ENCODE data around the gene SUN1. TPM values are rescaled to one million over a fixed set of nuclear protein-coding genes. Genes with fewer than 3 reads are reported as not detected.

Gene SUN1
- total RNA-seq, 2 experiments from 2014 or later: 69.5 to 69.9 TPM

DNA sequence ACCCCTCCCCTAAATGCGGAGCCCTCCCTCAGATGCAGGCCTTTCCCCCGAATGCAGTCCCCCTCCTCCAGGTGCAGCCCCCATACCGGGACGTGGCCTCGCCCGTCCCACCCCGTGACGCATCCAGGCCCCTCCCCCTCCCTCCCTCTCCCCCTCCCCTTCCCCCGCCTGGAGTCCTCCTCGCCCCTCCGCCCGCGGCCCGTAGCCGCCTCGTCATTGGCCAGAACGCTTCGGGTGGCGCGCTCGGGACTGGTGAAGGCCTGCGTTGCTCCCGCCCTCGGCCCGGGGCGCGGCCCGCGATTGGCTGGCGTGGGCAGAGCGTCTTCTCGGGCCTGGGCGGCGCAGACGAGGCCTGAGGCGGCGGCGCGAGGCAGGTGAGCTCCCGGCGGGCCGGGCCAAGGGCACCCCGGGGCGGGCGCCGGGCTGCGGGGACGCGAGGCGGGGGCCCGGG is 16.0 kb upstream of the SUN1 start:
- Mint-ChIP-seq H3K27me3 (peaks cover 9% of the 10 kb centered on the region), H3K36me3 (peaks cover 12% of the 10 kb centered on the region), H3K9me3 (no peaks in the 10 kb centered on the region), H3K4me1 (ENCODE audit: low read depth) (peaks cover 57% of the 10 kb centered on the region), H3K4me3 (peak overlapping the region; percentile 71), H3K27ac (no peak overlapping the region)
- CTCF ChIA-PET: interaction anchor here (0.6 to 2.8 kb wide), 4 partner anchors 16 to 270 kb away, joined by 4 to 17 read pairs (median 8); partner anchors contain the start of gene SUN1
- POLR2A ChIA-PET: interaction anchor here (1.4 to 2.1 kb wide), 3 partner anchors 16 to 59 kb away, joined by 5 to 19 read pairs (median 6); partner anchors contain the start of gene SUN1
- peak; percentile 98 for DNase-seq
- intact Hi-C loops (cut with micrococcal nuclease): loop anchor here (1.0 to 2.0 kb wide), 2 partner anchors 60 to 212 kb away; partner anchors contain the start of gene GET4

- peak; percentile 76 for DNase-seq
- H3K27me3 Mint-ChIP-seq: peaks cover 9% of the 10 kb centered on the region
- H3K4me3 Mint-ChIP-seq: peak overlapping the region; percentile 94
- peaks cover 12% of the 10 kb centered on the region for H3K36me3 Mint-ChIP-seq
- no peaks in the 10 kb centered on the region for H3K9me3 Mint-ChIP-seq
- intact Hi-C loops (cut with micrococcal nuclease): loop anchor here (1.0 to 2.0 kb wide), 2 partner anchors 60 to 213 kb away; partner anchors contain the start of gene GET4
- peaks cover 61% of the 10 kb centered on the region for H3K4me1 Mint-ChIP-seq (ENCODE audit: low read depth)
- H3K27ac Mint-ChIP-seq: peak overlapping the region; percentile 73
- POLR2A ChIA-PET: interaction anchor here (0.9 to 2.1 kb wide), 4 partner anchors 15 to 159 kb away, joined by 3 to 19 read pairs (median 6); partner anchors contain the start of genes COX19 and SUN1
- CTCF ChIA-PET: interaction anchor here (0.6 to 2.8 kb wide), 6 partner anchors 15 to 269 kb away, joined by 3 to 17 read pairs (median 4); partner anchors contain the start of gene SUN1
Observed at GRCh38 chr7:816751-817671, 15.3 kb upstream of the SUN1 start.

GRCh38 chr7:818031-818699 is 14.1 kb upstream of the SUN1 start:
- peak overlapping the region; percentile 94 for H3K4me3 Mint-ChIP-seq
- H3K27ac Mint-ChIP-seq: no peak overlapping the region
- H3K4me1 Mint-ChIP-seq (ENCODE audit: low read depth): peaks cover 58% of the 10 kb centered on the region
- ChIA-PET POLR2A (interaction anchor here (0.9 to 2.1 kb wide), 4 partner anchors 14 to 158 kb away, joined by 3 to 19 read pairs (median 6); partner anchors contain the start of genes COX19 and SUN1), CTCF (interaction anchor here (1.5 to 2.8 kb wide), 4 partner anchors 14 to 214 kb away, joined by 3 to 17 read pairs (median 8); partner anchors contain the start of gene SUN1)
- DNase-seq: no peak
- H3K36me3 Mint-ChIP-seq: peaks cover 14% of the 10 kb centered on the region
- no peaks in the 10 kb centered on the region for H3K9me3 Mint-ChIP-seq
- intact Hi-C loops (cut with micrococcal nuclease): no loop called here
- peaks cover 9% of the 10 kb centered on the region for H3K27me3 Mint-ChIP-seq

DNA sequence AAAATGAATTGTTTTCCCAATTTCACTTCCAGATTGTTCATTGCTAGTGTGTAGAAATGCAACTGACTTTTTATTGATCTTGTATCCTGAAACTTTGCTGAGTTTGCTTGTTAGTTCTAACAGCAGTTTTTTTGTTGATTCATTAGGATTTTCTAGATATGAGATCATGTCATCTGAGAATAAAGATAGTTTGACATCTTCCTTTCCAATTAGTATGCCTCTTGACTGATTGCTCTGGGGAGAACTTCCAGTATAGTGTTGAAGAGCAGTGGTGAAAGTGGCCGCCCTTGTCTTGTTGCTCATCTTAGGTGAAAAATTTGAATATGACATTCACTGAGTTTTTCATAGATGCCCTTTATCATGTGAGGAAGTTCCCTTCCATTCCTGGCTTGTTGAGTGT is 11.9 kb upstream of the SUN1 start:
- peak; percentile 34 for DNase-seq
- peak overlapping the region; percentile 15 for H3K27ac Mint-ChIP-seq
- peaks cover 58% of the 10 kb centered on the region for H3K4me1 Mint-ChIP-seq (ENCODE audit: low read depth)
- H3K9me3 Mint-ChIP-seq: no peaks in the 10 kb centered on the region
- H3K4me3 Mint-ChIP-seq: no peak overlapping the region
- intact Hi-C loops (cut with micrococcal nuclease): loop anchor here (1.0 kb wide), 1 partner anchor 12 kb away; the partner anchor contains the start of gene SUN1
- H3K27me3 Mint-ChIP-seq: peaks cover 2% of the 10 kb centered on the region
- POLR2A ChIA-PET: no interaction called here
- H3K36me3 Mint-ChIP-seq: peaks cover 17% of the 10 kb centered on the region
- CTCF ChIA-PET: interaction anchor here (2.1 kb wide), 1 partner anchor 53 kb away, joined by 5 read pairs; no protein-coding TSS in a partner anchor

DNA sequence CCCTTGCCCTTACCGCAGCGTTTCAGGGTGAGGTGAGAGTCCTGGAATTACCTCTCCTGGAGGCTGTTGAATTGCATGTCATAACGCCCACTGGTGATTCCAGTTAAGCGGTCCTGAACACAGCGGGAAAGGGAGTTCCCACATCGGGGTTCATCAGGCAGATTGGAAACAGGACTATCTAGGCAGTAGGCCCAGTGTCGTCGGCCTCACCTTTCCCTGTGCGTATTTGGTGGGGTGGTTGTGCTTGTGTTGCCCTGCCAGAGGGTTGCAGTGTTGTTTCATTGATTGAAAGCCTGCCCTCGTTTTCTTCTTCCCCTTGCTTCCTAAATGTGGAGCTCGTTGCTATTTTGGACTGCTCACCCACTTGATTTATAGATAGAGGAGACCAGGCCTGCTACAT is 10.6 kb upstream of the SUN1 start:
- peaks cover 59% of the 10 kb centered on the region for H3K4me1 Mint-ChIP-seq (ENCODE audit: low read depth)
- no peak overlapping the region for H3K4me3 Mint-ChIP-seq
- peaks cover 20% of the 10 kb centered on the region for H3K36me3 Mint-ChIP-seq
- intact Hi-C loops (cut with micrococcal nuclease): no loop called here
- ChIA-PET POLR2A (no interaction called here), CTCF (interaction anchor here (1.6 kb wide), 1 partner anchor 52 kb away, joined by 4 read pairs; no protein-coding TSS in a partner anchor)
- DNase-seq: no peak
- H3K27ac Mint-ChIP-seq: no peak overlapping the region
- no peaks in the 10 kb centered on the region for H3K27me3 Mint-ChIP-seq
- no peaks in the 10 kb centered on the region for H3K9me3 Mint-ChIP-seq

GRCh38 chr7:822692-823276 is 9.5 kb upstream of the SUN1 start:
- ChIA-PET POLR2A (no interaction called here), CTCF (interaction anchor here (0.8 to 1.6 kb wide), 2 partner anchors 50 to 170 kb away, joined by 3 to 4 read pairs; no protein-coding TSS in a partner anchor)
- Mint-ChIP-seq H3K27me3 (no peaks in the 10 kb centered on the region), H3K36me3 (peaks cover 20% of the 10 kb centered on the region), H3K9me3 (no peaks in the 10 kb centered on the region), H3K4me3 (no peak overlapping the region), H3K27ac (no peak overlapping the region), H3K4me1 (ENCODE audit: low read depth) (peaks cover 54% of the 10 kb centered on the region)
- no peak for DNase-seq
- intact Hi-C loops (cut with micrococcal nuclease): no loop called here

- POLR2A ChIA-PET: no interaction called here
- intact Hi-C loops (cut with micrococcal nuclease): no loop called here
- Mint-ChIP-seq H3K27me3 (no peaks in the 10 kb centered on the region), H3K9me3 (no peaks in the 10 kb centered on the region), H3K4me3 (no peak overlapping the region), H3K4me1 (ENCODE audit: low read depth) (peaks cover 46% of the 10 kb centered on the region), H3K27ac (no peak overlapping the region), H3K36me3 (peaks cover 20% of the 10 kb centered on the region)
- CTCF ChIA-PET: no interaction called here
- DNase-seq: no peak
Observed at GRCh38 chr7:823649-824048, 8.6 kb upstream of the SUN1 start.

- Mint-ChIP-seq H3K4me3 (no peak overlapping the region), H3K27me3 (no peaks in the 10 kb centered on the region), H3K4me1 (ENCODE audit: low read depth) (peaks cover 44% of the 10 kb centered on the region), H3K9me3 (no peaks in the 10 kb centered on the region), H3K27ac (no peak overlapping the region), H3K36me3 (peaks cover 20% of the 10 kb centered on the region)
- intact Hi-C loops (cut with micrococcal nuclease): no loop called here
- ChIA-PET CTCF (no interaction called here), POLR2A (no interaction called here)
- DNase-seq: no peak
Observed at GRCh38 chr7:824081-824480, 8.2 kb upstream of the SUN1 start.

- Mint-ChIP-seq H3K4me1 (ENCODE audit: low read depth) (peaks cover 39% of the 10 kb centered on the region), H3K36me3 (peaks cover 17% of the 10 kb centered on the region), H3K27ac (no peak overlapping the region), H3K4me3 (no peak overlapping the region), H3K27me3 (no peaks in the 10 kb centered on the region), H3K9me3 (no peaks in the 10 kb centered on the region)
- intact Hi-C loops (cut with micrococcal nuclease): no loop called here
- POLR2A ChIA-PET: no interaction called here
- no peak for DNase-seq
- CTCF ChIA-PET: no interaction called here
Observed at GRCh38 chr7:824664-825063, 7.6 kb upstream of the SUN1 start.

DNA sequence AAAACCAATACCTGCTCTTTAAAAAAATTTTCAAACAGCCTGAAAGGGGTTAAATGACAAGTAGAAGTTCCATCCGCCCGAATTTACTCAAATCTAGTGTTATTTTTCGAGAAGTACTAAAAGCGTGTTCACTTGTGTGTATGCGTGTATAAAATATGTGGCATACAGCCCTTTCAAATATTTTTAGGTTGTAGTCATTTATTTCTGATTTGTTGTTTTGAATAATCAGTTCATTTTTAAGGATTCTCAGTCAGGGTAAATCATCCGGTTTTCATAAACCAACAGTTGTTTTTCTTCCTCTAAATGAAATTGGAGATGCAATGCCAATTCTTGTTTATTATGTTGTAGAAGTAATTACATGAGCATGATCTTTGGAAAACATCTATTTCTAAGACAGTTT is 6.9 kb upstream of the SUN1 start:
- H3K4me1 Mint-ChIP-seq (ENCODE audit: low read depth): peaks cover 38% of the 10 kb centered on the region
- no peaks in the 10 kb centered on the region for H3K9me3 Mint-ChIP-seq
- peaks cover 12% of the 10 kb centered on the region for H3K36me3 Mint-ChIP-seq
- DNase-seq: no peak
- no peak overlapping the region for H3K27ac Mint-ChIP-seq
- intact Hi-C loops (cut with micrococcal nuclease): no loop called here
- no peak overlapping the region for H3K4me3 Mint-ChIP-seq
- no peaks in the 10 kb centered on the region for H3K27me3 Mint-ChIP-seq
- CTCF ChIA-PET: no interaction called here
- POLR2A ChIA-PET: no interaction called here

DNA sequence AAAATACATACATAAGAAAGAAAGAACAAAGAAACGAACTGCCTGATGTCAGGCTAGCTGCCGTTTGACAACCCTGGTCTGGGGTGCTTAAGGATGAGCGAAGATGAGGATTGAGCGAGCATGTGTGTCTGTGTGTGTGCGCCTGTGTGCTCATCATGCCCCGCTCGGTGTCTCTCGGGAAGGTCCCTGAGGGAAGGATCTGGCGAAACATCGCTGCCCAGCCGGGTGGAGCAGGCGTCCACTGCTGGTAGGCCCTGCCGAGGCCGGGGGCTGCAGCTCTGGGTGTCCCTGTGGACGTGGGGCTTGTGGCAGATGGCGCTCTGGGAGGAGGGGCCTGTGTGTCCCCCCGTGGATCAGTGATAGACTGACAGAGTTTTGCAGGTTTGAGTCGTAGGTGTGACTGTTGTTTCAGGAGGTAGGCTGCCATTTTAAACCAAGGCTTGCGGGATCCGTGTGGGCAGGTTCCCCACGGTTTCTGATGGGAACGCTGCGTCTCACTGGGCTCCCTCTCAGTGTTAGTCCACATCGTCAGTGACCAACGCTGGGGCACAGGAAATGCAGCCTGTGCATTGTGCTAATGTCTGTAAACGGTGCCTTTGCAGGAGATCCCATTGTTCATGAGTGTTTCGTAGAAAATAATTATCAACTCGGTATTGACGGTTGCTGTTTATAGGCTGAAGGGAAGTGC is 5.9 kb upstream of the SUN1 start:
- Mint-ChIP-seq H3K27me3 (no peaks in the 10 kb centered on the region), H3K36me3 (peaks cover 9% of the 10 kb centered on the region), H3K9me3 (no peaks in the 10 kb centered on the region), H3K4me3 (no peak overlapping the region), H3K4me1 (ENCODE audit: low read depth) (peaks cover 38% of the 10 kb centered on the region), H3K27ac (no peak overlapping the region)
- intact Hi-C loops (cut with micrococcal nuclease): no loop called here
- DNase-seq: no peak
- ChIA-PET POLR2A (no interaction called here), CTCF (no interaction called here)
